ENCODE data around the gene SLC25A34.

- TF ChIP-seq POLR2A (IDR thresholded peaks at IDR 0.05; ENCODE audit: low read depth, low read length) (no peak), POLR2AphosphoS5 (IDR thresholded peaks at IDR 0.05; ENCODE audit: low read depth, low read length) (no peak), TAF1 (IDR thresholded peaks at IDR 0.05; ENCODE audit: borderline replicate concordance, low read depth, low read length) (no peak)
Measured at GRCh38 chr1:15728937-15729657, 7.0 kb upstream of the SLC25A34 start.
